Hepatocyte (in vitro differentiated cells): ENCODE results near the gene DMC1. TPM values are rescaled to one million over a fixed set of nuclear protein-coding genes. Genes with fewer than 3 reads are reported as not detected.

Experiments
- DNase-seq: peaks from one replicate; pipeline ENCODE4 v3.0.0-alpha.2; 2016; ENCODE audit warnings: low spot score
- H2AFZ ChIP-seq: fragments of 200-600 bp; sonication (generic); 2 replicates; pipeline ENCODE4 v1.6.0; 2016; ENCODE audit warnings: antibody characterized with exemption, mild to moderate bottlenecking
- H3K27ac ChIP-seq: fragments of 200-600 bp; sonication (generic); 2 replicates; pipeline ENCODE4 v1.5.1; 2016; ENCODE audit warnings: mild to moderate bottlenecking
- H3K27me3 ChIP-seq: fragments of 200-600 bp; sonication (generic); 2 replicates; pipeline ENCODE4 v1.6.1; 2016
- H3K36me3 ChIP-seq: fragments of 200-600 bp; sonication (generic); replicated peaks from 2 replicates; pipeline ENCODE4 v1.5.1; 2016; ENCODE audit warnings: low read depth; ENCODE audit not compliant: insufficient read depth
- H3K4me1 ChIP-seq: fragments of 200-600 bp; sonication (generic); 2 replicates; pipeline ENCODE4 v1.5.1; 2016; ENCODE audit warnings: mild to moderate bottlenecking, moderate library complexity; ENCODE audit not compliant: insufficient read depth
- H3K4me2 ChIP-seq: fragments of 200-600 bp; sonication (generic); 2 replicates; pipeline ENCODE4 v1.6.0; 2016
- H3K4me3 ChIP-seq: fragments of 200-600 bp; sonication (generic); 2 replicates; pipeline ENCODE4 v1.5.1; 2016; ENCODE audit warnings: mild to moderate bottlenecking
- H3K79me2 ChIP-seq: fragments of 200-600 bp; sonication (generic); 2 replicates; pipeline ENCODE4 v1.6.0; 2017; ENCODE audit warnings: mild to moderate bottlenecking
- H3K9me2 ChIP-seq: fragments of 200-600 bp; sonication (generic); replicated peaks from 2 replicates; pipeline ENCODE4 v1.6.0; 2017; ENCODE audit warnings: mild to moderate bottlenecking; ENCODE audit not compliant: insufficient read depth
- H3K9me3 ChIP-seq: fragments of 200-600 bp; sonication (generic); 2 replicates; pipeline ENCODE4 v1.5.1; 2016; ENCODE audit warnings: low read depth, mild to moderate bottlenecking
- H4K20me1 ChIP-seq: fragments of 200-600 bp; sonication (generic); 2 replicates; pipeline ENCODE4 v1.6.0; 2016; ENCODE audit warnings: mild to moderate bottlenecking; ENCODE audit not compliant: insufficient read depth, poor library complexity, severe bottlenecking
- CTCF ChIP-seq: fragments of 200-600 bp; sonication (generic); IDR thresholded peaks from 2 replicates; pipeline ENCODE4 v1.5.1; 2016; ENCODE audit warnings: antibody characterized with exemption, mild to moderate bottlenecking; ENCODE audit not compliant: poor library complexity
- EZH2 ChIP-seq: fragments of 200-600 bp; sonication (generic); IDR thresholded peaks from 2 replicates; pipeline ENCODE4 v1.6.1; 2016; ENCODE audit warnings: antibody characterized with exemption, mild to moderate bottlenecking, borderline replicate concordance
- EZH2phosphoT487 ChIP-seq: fragments of 200-600 bp; sonication (generic); IDR thresholded peaks from one replicate; pipeline ENCODE4 v1.6.1; 2018; ENCODE audit warnings: antibody characterized with exemption, mild to moderate bottlenecking, low read depth, moderate library complexity; ENCODE audit not compliant: unreplicated experiment, severe bottlenecking
- WGBS: methylation state at CpG from one replicate; pipeline ENCODE4 v1.1.6; 2016; ENCODE audit warnings: low lambda C conversion rate; ENCODE audit errors: missing lambda C conversion rate; 5-methylcytosine and 5-hydroxymethylcytosine counted together
- polyA plus RNA-seq: library from polyadenylated mRNA; unstranded; fragments of >200 nt; fragmentation: Nextera tagmentation; extraction: Ambion mirVana; gene quantifications from 2 replicates; pipeline ENCODE4 v1.2.1, GENCODE V29; 2016
- total RNA-seq: library from RNA; depleted of rRNA; stranded (reverse); fragments of >200 nt; gene quantifications from 2 replicates; pipeline ENCODE4 v1.2.3, GENCODE V29; 2014

DMC1 gene
- total and polyA plus RNA-seq, 2 experiments from 2014 or later = 0.74 to 0.80 TPM

GRCh38 chr22:38490915-38491314 lies 79.1 kb downstream of the DMC1 start:
- TF ChIP-seq CTCF (no peak), EZH2 (no peak), EZH2phosphoT487 (no peak)
- 87% methylated on average over 1 of the region's 1 CpG for WGBS

GRCh38 chr22:38490475-38490874 lies 79.5 kb downstream of the DMC1 start:
- Histone ChIP-seq H3K27me3 (no peaks in the 10 kb centered on the region), H2AFZ (no peak overlapping the region), H3K4me2 (no peak overlapping the region), H3K9me3 (no peaks in the 10 kb centered on the region), H3K9me2 (no peaks in the 10 kb centered on the region), H3K36me3 (peaks cover 26% of the 10 kb centered on the region), H3K27ac (peak overlapping the region; percentile 56), H3K79me2 (peaks cover 69% of the 10 kb centered on the region), H3K4me3 (no peak overlapping the region), H3K4me1 (no peaks in the 10 kb centered on the region), H4K20me1 (peaks cover 93% of the 10 kb centered on the region)
- 86% methylated on average over 2 of the region's 2 CpGs for WGBS
- TF ChIP-seq EZH2 = no peak
- no peak for TF ChIP-seq EZH2phosphoT487
- no peak for TF ChIP-seq CTCF
- no peak for DNase-seq

More at GRCh38 chr22:38490915-38491314, 79.1 kb downstream of the DMC1 start:
- Histone ChIP-seq H3K79me2 (peaks cover 73% of the 10 kb centered on the region), H3K36me3 (peaks cover 24% of the 10 kb centered on the region), H3K27me3 (no peaks in the 10 kb centered on the region), H2AFZ (no peak overlapping the region), H3K4me2 (no peak overlapping the region), H3K27ac (peak overlapping the region; percentile 56), H4K20me1 (peaks cover 93% of the 10 kb centered on the region), H3K4me1 (no peaks in the 10 kb centered on the region), H3K9me2 (no peaks in the 10 kb centered on the region), H3K4me3 (no peak overlapping the region), H3K9me3 (no peaks in the 10 kb centered on the region)
- DNase-seq = peak; percentile 70

DNA sequence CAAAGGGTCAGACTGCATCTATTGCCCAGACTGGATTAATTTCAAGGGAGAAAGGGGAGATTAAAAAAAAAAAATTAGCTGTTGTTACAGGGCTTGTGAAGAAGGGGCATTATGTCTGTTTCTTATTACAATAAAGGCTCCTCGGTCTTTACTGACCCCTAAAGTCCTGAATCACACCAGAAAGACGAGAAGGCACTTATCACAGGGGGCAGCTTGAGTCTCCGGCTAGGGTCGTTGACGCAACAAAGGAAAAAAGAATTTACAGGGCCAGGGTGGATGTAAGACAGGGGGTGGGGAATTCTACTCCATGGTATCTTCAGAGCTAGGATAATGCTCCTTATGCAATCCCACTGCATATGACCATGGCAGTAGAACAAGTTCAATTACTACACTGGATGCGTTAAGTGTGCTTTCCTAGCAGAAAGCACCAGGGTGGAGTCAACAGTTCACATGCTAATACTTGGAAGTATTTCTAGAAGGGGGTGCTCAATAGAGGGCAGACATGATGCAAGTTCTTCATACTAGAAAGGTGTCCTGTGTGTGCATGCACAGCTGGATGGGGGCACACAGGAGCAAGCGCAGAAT lies 80.3 kb downstream of the DMC1 start:
- H3K36me3 ChIP-seq = peaks cover 26% of the 10 kb centered on the region
- H3K9me3 ChIP-seq = no peaks in the 10 kb centered on the region
- H3K4me3 ChIP-seq = no peak overlapping the region
- H3K27me3 ChIP-seq = no peaks in the 10 kb centered on the region
- no peak for TF ChIP-seq EZH2phosphoT487
- no peak for TF ChIP-seq EZH2
- no peak for TF ChIP-seq CTCF
- H3K27ac ChIP-seq = peak overlapping the region; percentile 56
- DNase-seq = no peak
- 74% methylated on average over 7 of the region's 7 CpGs for WGBS
- H3K9me2 ChIP-seq = no peaks in the 10 kb centered on the region
- no peaks in the 10 kb centered on the region for H3K4me1 ChIP-seq
- no peak overlapping the region for H2AFZ ChIP-seq
- no peak overlapping the region for H3K4me2 ChIP-seq
- H3K79me2 ChIP-seq = peaks cover 66% of the 10 kb centered on the region
- peaks cover 90% of the 10 kb centered on the region for H4K20me1 ChIP-seq

DNA sequence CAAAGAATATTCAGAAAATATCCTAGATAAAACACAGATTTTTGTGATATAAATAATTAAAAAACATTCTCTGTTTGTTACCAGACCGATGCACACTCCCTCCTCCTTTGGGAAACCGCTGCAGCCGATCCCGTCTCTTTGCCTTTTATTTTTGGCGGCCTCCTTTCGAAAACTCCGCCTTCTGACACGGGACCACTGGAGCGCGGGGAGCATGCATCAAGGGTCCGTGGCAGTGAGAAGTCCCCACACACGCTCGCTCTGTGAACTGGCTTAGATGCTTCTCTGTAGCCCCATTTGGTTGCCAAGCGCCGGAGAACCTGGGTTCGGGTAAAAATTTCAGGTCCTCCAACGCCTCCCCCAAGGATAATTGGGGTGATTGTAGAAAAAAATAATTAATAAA lies 80.8 kb downstream of the DMC1 start:
- Histone ChIP-seq H3K27me3 (no peaks in the 10 kb centered on the region), H3K9me2 (no peaks in the 10 kb centered on the region), H4K20me1 (peaks cover 85% of the 10 kb centered on the region), H3K4me1 (no peaks in the 10 kb centered on the region), H3K36me3 (peaks cover 26% of the 10 kb centered on the region), H3K9me3 (no peaks in the 10 kb centered on the region), H2AFZ (no peak overlapping the region), H3K79me2 (peaks cover 61% of the 10 kb centered on the region), H3K4me2 (no peak overlapping the region), H3K4me3 (no peak overlapping the region), H3K27ac (peak overlapping the region; percentile 56)
- no peak for DNase-seq
- no peak for TF ChIP-seq EZH2
- no peak for TF ChIP-seq EZH2phosphoT487
- no peak for TF ChIP-seq CTCF
- 98% methylated on average over 17 of the region's 17 CpGs for WGBS
